OCI-LY1 (cell line): ENCODE measurements around the gene PPIL3.

ENCODE experiments used
- H2AFZ ChIP-seq: fragments of 200-600 bp; sonication (generic), shearing (Covaris generic); 2 replicates; pipeline ENCODE4 v1.6.0; 2014; ENCODE audit warnings: antibody characterized with exemption, mild to moderate bottlenecking, low read length
- H3F3A ChIP-seq: fragments of 200-600 bp; sonication (generic), shearing (Covaris generic); 2 replicates; pipeline ENCODE4 v1.6.0; 2014; ENCODE audit warnings: mild to moderate bottlenecking, antibody characterized with exemption, low read length, moderate library complexity; ENCODE audit not compliant: insufficient read depth
- H3K27ac ChIP-seq: fragments of 200-600 bp; sonication (generic); 2 replicates; pipeline ENCODE4 v1.5.1; 2014; ENCODE audit warnings: low read length, mixed run types, mild to moderate bottlenecking, low read depth; ENCODE audit not compliant: poor library complexity, severe bottlenecking
- H3K27me3 ChIP-seq: fragments of 200-600 bp; sonication (generic); 2 replicates; pipeline ENCODE4 v1.6.0; 2014; ENCODE audit warnings: antibody characterized with exemption, mild to moderate bottlenecking, low read length, moderate library complexity; ENCODE audit not compliant: insufficient read depth
- H3K36me3 ChIP-seq: fragments of 200-600 bp; sonication (generic); 2 replicates; pipeline ENCODE4 v1.6.1; 2014; ENCODE audit warnings: mild to moderate bottlenecking, antibody characterized with exemption, low read length, moderate library complexity, mixed read lengths; ENCODE audit not compliant: insufficient read depth
- H3K4me1 ChIP-seq: fragments of 200-600 bp; sonication (generic); 2 replicates; pipeline ENCODE4 v1.5.1; 2014; ENCODE audit warnings: mild to moderate bottlenecking, low read length, moderate library complexity; ENCODE audit not compliant: insufficient read depth, severe bottlenecking
- H3K4me2 ChIP-seq: fragments of 200-600 bp; sonication (generic), shearing (Covaris generic); 2 replicates; pipeline ENCODE4 v1.6.1; 2014; ENCODE audit warnings: low read length
- H3K4me3 ChIP-seq: fragments of 200-600 bp; sonication (generic); 2 replicates; pipeline ENCODE4 v1.5.1; 2014; ENCODE audit warnings: low read length, low read depth, mild to moderate bottlenecking, mixed read lengths; ENCODE audit not compliant: poor library complexity, severe bottlenecking
- H3K79me2 ChIP-seq: fragments of 200-600 bp; shearing (Covaris generic); 2 replicates; pipeline ENCODE4 v1.6.1; 2016; ENCODE audit warnings: mixed run types, low read length, mixed read lengths; ENCODE audit not compliant: insufficient read depth
- H3K9ac ChIP-seq: fragments of 200-600 bp; sonication (generic), shearing (Covaris generic); 2 replicates; pipeline ENCODE4 v1.6.1; 2014; ENCODE audit warnings: mild to moderate bottlenecking, low read length, mixed read lengths
- H3K9me2 ChIP-seq: fragments of 200-600 bp; sonication (generic), shearing (Covaris generic); 2 replicates; pipeline ENCODE4 v1.6.1; 2014; ENCODE audit warnings: low read depth, mild to moderate bottlenecking, low read length, mixed read lengths
- H3K9me3 ChIP-seq: fragments of 200-600 bp; shearing (Covaris generic); 2 replicates; pipeline ENCODE4 v1.6.1; 2014; ENCODE audit warnings: low read length, mixed read lengths
- H4K20me1 ChIP-seq: fragments of 200-600 bp; sonication (generic), shearing (Covaris generic); 2 replicates; pipeline ENCODE4 v1.6.0; 2016; ENCODE audit warnings: mild to moderate bottlenecking, low read length; ENCODE audit not compliant: insufficient read depth
- CTCF ChIP-seq: fragments of 200-600 bp; sonication (generic), shearing (Covaris generic); IDR thresholded peaks from 2 replicates; pipeline ENCODE4 v1.5.1; 2017; ENCODE audit warnings: mild to moderate bottlenecking, antibody characterized with exemption, low read length, moderate library complexity, mixed read lengths
- EZH2 ChIP-seq: fragments of 200-600 bp; sonication (generic), shearing (Covaris generic); IDR thresholded peaks from 2 replicates; pipeline ENCODE4 v1.8.0; 2017; ENCODE audit warnings: borderline replicate concordance, mixed run types, mild to moderate bottlenecking, antibody characterized with exemption, low read length, moderate library complexity, mixed read lengths

PPIL3 gene

GRCh38 chr2:200851398-200852248 lies 37.3 kb downstream of the PPIL3 start:
- Histone ChIP-seq H3K27me3 (no peaks in the 10 kb centered on the region), H3K9ac (no peak overlapping the region), H2AFZ (no peak overlapping the region), H3F3A (peaks cover 17% of the 10 kb centered on the region), H3K4me2 (no peak overlapping the region), H3K4me3 (no peak overlapping the region), H3K79me2 (no peaks in the 10 kb centered on the region), H3K9me2 (no peaks in the 10 kb centered on the region), H3K27ac (no peak overlapping the region), H4K20me1 (no peaks in the 10 kb centered on the region), H3K4me1 (no peaks in the 10 kb centered on the region), H3K9me3 (no peaks in the 10 kb centered on the region), H3K36me3 (peaks cover 61% of the 10 kb centered on the region)
- TF ChIP-seq EZH2: no peak
- TF ChIP-seq CTCF: no peak

GRCh38 chr2:200850512-200851256 lies 38.2 kb downstream of the PPIL3 start:
- Histone ChIP-seq H3K9ac (no peak overlapping the region), H3K4me2 (no peak overlapping the region), H2AFZ (no peak overlapping the region), H3F3A (peaks cover 17% of the 10 kb centered on the region), H3K9me2 (no peaks in the 10 kb centered on the region), H3K36me3 (peaks cover 52% of the 10 kb centered on the region), H4K20me1 (no peaks in the 10 kb centered on the region), H3K27me3 (no peaks in the 10 kb centered on the region), H3K79me2 (no peaks in the 10 kb centered on the region), H3K9me3 (no peaks in the 10 kb centered on the region), H3K4me1 (no peaks in the 10 kb centered on the region), H3K27ac (no peak overlapping the region), H3K4me3 (no peak overlapping the region)
- TF ChIP-seq CTCF (no peak), EZH2 (no peak)

DNA sequence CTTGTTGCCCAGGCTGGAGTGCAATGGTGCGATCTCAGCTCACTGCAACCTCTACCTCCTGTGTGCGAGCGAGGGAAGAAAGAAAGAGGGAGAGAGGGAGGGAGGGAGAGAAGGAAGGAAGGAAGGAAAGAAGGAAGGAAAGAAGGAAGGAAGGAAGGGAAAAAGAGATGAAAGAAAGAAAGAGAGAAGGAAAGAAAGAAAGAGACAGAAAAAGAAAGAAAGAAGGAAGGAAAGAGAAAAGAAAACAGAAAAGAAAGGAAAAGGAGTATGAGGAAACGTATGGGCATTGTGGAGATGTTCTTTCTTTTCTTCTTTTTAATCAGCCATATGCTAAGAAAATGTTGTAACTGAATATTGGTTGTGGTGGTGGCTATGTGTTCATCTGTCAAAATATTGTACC lies 40.9 kb downstream of the PPIL3 start:
- Histone ChIP-seq H3K4me1 (no peaks in the 10 kb centered on the region), H3K4me2 (no peak overlapping the region), H4K20me1 (no peaks in the 10 kb centered on the region), H3K79me2 (no peaks in the 10 kb centered on the region), H3K36me3 (peaks cover 24% of the 10 kb centered on the region), H3K4me3 (no peak overlapping the region), H3K9me2 (no peaks in the 10 kb centered on the region), H3K27me3 (no peaks in the 10 kb centered on the region), H2AFZ (no peak overlapping the region), H3F3A (peaks cover 9% of the 10 kb centered on the region), H3K27ac (no peak overlapping the region), H3K9ac (no peak overlapping the region), H3K9me3 (no peaks in the 10 kb centered on the region)
- TF ChIP-seq EZH2: no peak
- TF ChIP-seq CTCF: no peak
